ENCODE results near the gene GSTO2.

- no peak for TF ChIP-seq ZBTB46 (CRISPR knock-in tag; IDR thresholded peaks at IDR 0.05; ENCODE audit: borderline replicate concordance)
- no peak for TF ChIP-seq TAF1 (CRISPR knock-in tag; IDR thresholded peaks at IDR 0.05)
- no peak for TF ChIP-seq SRF (IDR thresholded peaks at IDR 0.05; ENCODE audit: low read depth, low read length)
- no peak for TF ChIP-seq CTCF (CRISPR knock-in tag; IDR thresholded peaks at IDR 0.05)
- no peak for TF ChIP-seq SP140L (CRISPR knock-in tag; IDR thresholded peaks at IDR 0.05; ENCODE audit: borderline replicate concordance)
- TF ChIP-seq SIN3A (IDR thresholded peaks at IDR 0.05; ENCODE audit: borderline replicate concordance, low read depth, low read length) = no peak
- TF ChIP-seq NFATC3 (CRISPR knock-in tag; IDR thresholded peaks at IDR 0.05) = no peak
- TF ChIP-seq PPARG (CRISPR knock-in tag; conservative IDR thresholded peaks at IDR 0.05) = no peak
- TF ChIP-seq CC2D1A (CRISPR knock-in tag; IDR thresholded peaks at IDR 0.05) = no peak
- no peak for TF ChIP-seq ZNF800 (CRISPR knock-in tag; IDR thresholded peaks at IDR 0.05)
- no peak for TF ChIP-seq U2AF2 (IDR thresholded peaks at IDR 0.05; ENCODE audit: low read depth, low read length)
- TF ChIP-seq WIZ (CRISPR knock-in tag; IDR thresholded peaks at IDR 0.05) = no peak
These were observed 42.3 kb downstream of the GSTO2 start for GRCh38 chr10:104311184-104311720.

Data from HepG2 (cell line).